CD4-positive, alpha-beta memory T cell (primary cell): ENCODE results near the gene KCNAB2. TPM values are rescaled to one million over a fixed set of nuclear protein-coding genes. Genes with fewer than 3 reads are reported as not detected.
"Not testable (repeated sequence)": the region's sequence is repeated elsewhere in the genome, so short reads cannot be mapped to it uniquely, and the experiment has no call there.

Experiments used
- CTCF ChIA-PET: fragments of 350-600 bp; sonication (Branson Sonifier 250); formaldehyde crosslinking; loops from one replicate; lab custom pipeline; 2021; ENCODE audit warnings: inconsistent platforms; ENCODE audit not compliant: partially characterized antibody; lab: Charles Lee
- POLR2A ChIA-PET: fragments of 350-600 bp; sonication (Branson Sonifier 250); formaldehyde crosslinking; loops from one replicate; lab custom pipeline; 2021; ENCODE audit not compliant: partially characterized antibody; lab: Charles Lee
- DNase-seq, 5 donors: peaks; one replicate each; pipeline versions ENCODE4 v3.0.0 to v3.0.0-alpha.2; 2020 to 2022; ENCODE audit warnings: mixed read lengths in 1 of 5
- H3K27ac ChIP-seq: one replicate; pipeline ENCODE4 v1.7.0; 2013; ENCODE audit warnings: low read depth, low read length
- H3K27me3 ChIP-seq: 2 replicates; pipeline ENCODE4 v1.7.0; 2013; ENCODE audit warnings: mild to moderate bottlenecking, low read length, moderate library complexity; ENCODE audit not compliant: insufficient read depth
- H3K36me3 ChIP-seq: 2 replicates; pipeline ENCODE4 v1.7.0; 2013; ENCODE audit warnings: mild to moderate bottlenecking, low read length, moderate library complexity; ENCODE audit not compliant: insufficient read depth
- H3K4me1 ChIP-seq: 2 replicates; pipeline ENCODE4 v1.7.0; 2013; ENCODE audit warnings: mild to moderate bottlenecking, low read length, moderate library complexity; ENCODE audit not compliant: insufficient read depth
- H3K4me3 ChIP-seq, 2 donors: one replicate each; pipeline ENCODE4 v1.7.0; 2013; ENCODE audit warnings: low read length in 2 of 2, mild to moderate bottlenecking in 1 of 2
- H3K9me3 ChIP-seq, 2 donors: one replicate each; pipeline ENCODE4 v1.7.0; 2013; ENCODE audit warnings: low read length in 2 of 2, control low read depth in 1 of 2; ENCODE audit not compliant: control insufficient read depth in 1 of 2
- H3K27ac Mint-ChIP-seq, 7 donors: one replicate each; pipeline ENCODE4 v1.8.0; 2020 to 2021; ENCODE audit warnings: mixed read lengths in 7 of 7, mild to moderate bottlenecking in 6 of 7, inconsistent platforms in 3 of 7, moderate library complexity in 3 of 7
- H3K27me3 Mint-ChIP-seq, 2 donors: one replicate each; pipeline ENCODE4 v1.8.0; 2020 to 2021; ENCODE audit warnings: mixed read lengths in 2 of 2
- H3K36me3 Mint-ChIP-seq, 2 donors: one replicate each; pipeline ENCODE4 v1.8.0; 2020 to 2021; ENCODE audit warnings: mixed read lengths in 2 of 2, inconsistent platforms in 1 of 2, mild to moderate bottlenecking in 1 of 2
- H3K4me1 Mint-ChIP-seq, 4 donors: one replicate each; pipeline ENCODE4 v1.8.0; 2020 to 2021; ENCODE audit warnings: mixed read lengths in 4 of 4, mild to moderate bottlenecking in 1 of 4
- H3K4me3 Mint-ChIP-seq, 8 donors: one replicate each; pipeline ENCODE4 v1.8.0; 2020 to 2021; ENCODE audit warnings: mixed read lengths in 8 of 8, mild to moderate bottlenecking in 7 of 8, moderate library complexity in 6 of 8, inconsistent platforms in 3 of 8
- H3K9me3 Mint-ChIP-seq, 8 donors: one replicate each; pipeline ENCODE4 v1.8.0; 2020 to 2021; ENCODE audit warnings: mixed read lengths in 8 of 8, mild to moderate bottlenecking in 5 of 8, inconsistent platforms in 3 of 8, moderate library complexity in 1 of 8
- intact Hi-C: fragments of 100-400 bp; cut with micrococcal nuclease; formaldehyde crosslinking; loops from one replicate; pipeline ENCODE4 v1.15.1; 2023
- polyA plus RNA-seq, 2 donors: library from polyadenylated mRNA; unstranded; fragments of 300-500 nt; fragmentation: Illumina TruSeq; gene quantifications; one replicate each; pipeline ENCODE4 v1.2.3, GENCODE V29; 2021
- total RNA-seq, 2 experiments: library from RNA; stranded (reverse); gene quantifications; one replicate each; pipeline ENCODE4 v1.2.3, GENCODE V29; 2021

Gene KCNAB2
- total and polyA plus RNA-seq, 4 experiments from 2014 or later = 20.9 to 197 (median 121) TPM

DNA sequence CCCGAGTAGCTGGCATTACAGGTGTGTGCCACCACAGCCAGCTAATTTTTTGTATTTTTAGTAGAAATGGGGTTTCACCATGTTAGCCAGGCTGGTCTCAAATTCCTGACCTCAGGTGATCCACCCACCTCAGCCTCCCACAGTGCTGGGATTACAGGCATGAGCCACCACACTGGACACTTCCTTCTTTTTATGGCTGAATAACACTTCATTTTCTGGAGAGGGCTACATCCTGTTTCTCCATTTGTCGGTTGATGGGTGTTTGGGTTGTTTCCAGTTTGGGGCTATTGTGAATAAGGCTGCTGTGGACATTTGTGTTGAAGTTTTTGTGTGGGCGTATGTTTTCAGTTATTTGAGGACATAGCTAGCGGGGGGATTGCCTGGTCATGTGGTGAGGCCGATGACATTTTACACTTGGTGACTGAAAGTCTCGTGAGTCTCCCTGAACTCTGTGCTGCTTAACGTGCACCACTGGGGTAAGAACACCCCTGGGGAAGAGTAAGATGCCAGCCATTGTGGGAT is 17.9 kb downstream of the KCNAB2 start:
- H3K27me3 Mint-ChIP-seq, H3K4me1 ChIP-seq, H3K27me3 ChIP-seq, intact Hi-C loops, H3K9me3 Mint-ChIP-seq, H3K4me3 Mint-ChIP-seq, H3K9me3 ChIP-seq, DNase-seq, CTCF ChIA-PET, POLR2A ChIA-PET, H3K27ac ChIP-seq, H3K4me3 ChIP-seq: not testable (repeated sequence)
- H3K36me3 Mint-ChIP-seq = peaks cover 12 to 30% of the 10 kb centered on the region in 2 donors
- H3K27ac Mint-ChIP-seq = peak overlapping the region in 2 of 7 donors; percentile 30 to 42
- peaks cover 33% of the 10 kb centered on the region for H3K36me3 ChIP-seq
- H3K4me1 Mint-ChIP-seq = peaks cover 0 to 19% (median 5%) of the 10 kb centered on the region in 4 donors

DNA sequence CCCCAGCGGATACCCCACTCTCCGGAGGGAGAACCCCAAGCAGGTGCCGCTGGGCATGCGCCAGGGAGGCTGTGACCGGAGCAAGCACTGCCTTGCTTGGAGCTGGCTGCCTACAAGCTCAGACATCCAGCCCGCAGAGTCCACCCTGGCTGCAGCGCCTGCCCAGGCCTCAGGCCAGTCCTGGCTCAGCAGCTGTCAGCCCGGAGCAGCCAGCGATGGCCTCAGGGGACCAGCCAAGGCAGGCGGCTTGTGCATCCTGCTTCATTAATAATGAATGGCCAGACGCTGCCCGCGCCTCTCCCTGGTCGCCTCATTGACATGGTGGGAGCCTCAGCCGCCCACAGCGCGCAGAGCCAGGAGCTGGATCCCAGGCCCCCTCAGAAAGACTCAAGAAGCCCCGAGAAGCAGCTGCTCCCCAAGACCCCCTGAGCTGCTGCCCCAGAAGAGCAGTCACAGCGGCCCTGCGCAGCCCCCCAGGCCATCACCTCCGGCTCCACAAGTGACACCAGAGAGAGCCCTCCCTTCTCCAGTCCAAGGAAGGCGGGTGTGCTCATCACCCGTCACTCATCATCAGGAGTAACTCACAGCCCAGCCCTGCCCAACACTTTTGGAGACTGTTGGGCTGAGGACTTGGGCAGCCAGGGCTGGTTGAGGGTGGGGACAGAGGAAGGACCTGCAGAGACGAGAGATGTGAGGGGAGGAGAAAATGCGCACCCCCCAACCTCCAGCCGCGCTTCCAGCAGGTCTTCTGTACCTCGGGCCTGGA is 19.6 kb downstream of the KCNAB2 start:
- Histone ChIP-seq H3K36me3 (peaks cover 24% of the 10 kb centered on the region), H3K27me3 (no peaks in the 10 kb centered on the region), H3K4me1 (no peaks in the 10 kb centered on the region), H3K9me3 (no peaks in the 10 kb centered on the region), H3K27ac (no peak overlapping the region), H3K4me3 (no peak overlapping the region)
- no peak for DNase-seq
- ChIA-PET POLR2A (no interaction called here), CTCF (no interaction called here)
- H3K4me1 Mint-ChIP-seq = peaks cover 1 to 15% (median 5%) of the 10 kb centered on the region in 4 donors
- no peaks in the 10 kb centered on the region for H3K27me3 Mint-ChIP-seq
- H3K9me3 Mint-ChIP-seq = no peaks in the 10 kb centered on the region
- H3K36me3 Mint-ChIP-seq = peaks cover 12 to 26% of the 10 kb centered on the region in 2 donors
- no peak overlapping the region for H3K4me3 Mint-ChIP-seq
- peak overlapping the region in 1 of 7 donors; percentile 13 for H3K27ac Mint-ChIP-seq
- intact Hi-C loops = no loop called here

DNA sequence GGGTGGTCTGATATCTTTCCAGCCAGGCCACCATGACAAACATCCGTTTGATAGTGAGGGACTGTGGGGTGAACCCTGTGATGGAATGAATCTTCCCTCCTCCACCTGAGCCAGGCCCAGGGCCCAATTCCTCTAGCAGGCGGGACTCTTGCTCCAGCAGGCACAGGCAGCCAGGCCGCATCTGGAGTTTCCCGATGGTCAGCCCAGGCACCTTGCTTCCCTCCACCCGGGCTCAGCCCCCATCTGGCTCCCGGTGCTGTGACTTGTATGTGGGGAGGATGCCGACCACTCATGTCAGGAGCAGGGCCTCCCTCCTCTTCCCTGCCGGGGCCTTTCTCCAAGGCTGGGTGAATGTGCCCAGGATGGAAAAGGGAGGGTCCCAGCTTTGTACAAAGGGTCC is 21.0 kb downstream of the KCNAB2 start:
- H3K4me1 ChIP-seq = no peaks in the 10 kb centered on the region
- no peak overlapping the region for H3K27ac ChIP-seq
- H3K4me3 ChIP-seq = no peak overlapping the region
- no peak for DNase-seq
- Mint-ChIP-seq H3K36me3 (peaks cover 12 to 28% of the 10 kb centered on the region in 2 donors), H3K27me3 (no peaks in the 10 kb centered on the region), H3K9me3 (no peaks in the 10 kb centered on the region), H3K4me3 (no peak overlapping the region), H3K4me1 (peaks cover 1 to 14% (median 5%) of the 10 kb centered on the region in 4 donors), H3K27ac (peak overlapping the region in 1 of 7 donors; percentile 21)
- H3K36me3 ChIP-seq = peaks cover 24% of the 10 kb centered on the region
- H3K9me3 ChIP-seq = no peaks in the 10 kb centered on the region
- no peaks in the 10 kb centered on the region for H3K27me3 ChIP-seq
- ChIA-PET CTCF (no interaction called here), POLR2A (no interaction called here)
- intact Hi-C loops = no loop called here

DNA sequence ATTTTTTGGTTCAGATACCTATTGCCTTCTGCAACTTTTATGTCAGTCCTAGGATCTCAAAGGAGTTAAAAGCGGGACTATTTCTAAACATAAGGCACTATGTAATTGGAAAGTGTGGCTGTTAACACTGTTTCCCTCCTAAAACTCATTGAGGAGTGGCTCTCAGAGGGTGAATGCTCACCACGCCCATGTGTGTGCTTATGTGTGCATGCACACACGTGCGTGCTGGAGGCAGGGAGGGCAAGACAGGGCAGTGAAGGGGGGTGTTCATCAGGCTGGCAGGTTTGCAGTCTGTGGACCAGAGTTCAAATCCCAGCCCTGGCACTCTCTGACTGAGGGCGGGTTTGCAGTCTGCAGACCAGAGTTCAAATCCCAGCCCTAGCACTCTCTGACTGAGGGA is 22.4 kb downstream of the KCNAB2 start:
- ChIA-PET CTCF (no interaction called here), POLR2A (interaction anchor here (0.7 kb wide), 1 partner anchor 466 kb away, joined by 3 read pairs; no protein-coding TSS in a partner anchor)
- no peaks in the 10 kb centered on the region for H3K9me3 Mint-ChIP-seq
- intact Hi-C loops = no loop called here
- peaks cover 0 to 14% (median 2%) of the 10 kb centered on the region in 4 donors for H3K4me1 Mint-ChIP-seq
- no peaks in the 10 kb centered on the region for H3K27me3 ChIP-seq
- peaks cover 37% of the 10 kb centered on the region for H3K36me3 ChIP-seq
- DNase-seq = no peak
- H3K27ac ChIP-seq = no peak overlapping the region
- H3K27me3 Mint-ChIP-seq = no peaks in the 10 kb centered on the region
- no peak overlapping the region for H3K4me3 Mint-ChIP-seq
- no peaks in the 10 kb centered on the region for H3K9me3 ChIP-seq
- H3K4me3 ChIP-seq = no peak overlapping the region
- H3K4me1 ChIP-seq = no peaks in the 10 kb centered on the region
- H3K36me3 Mint-ChIP-seq = peaks cover 8 to 27% of the 10 kb centered on the region in 2 donors
- no peak overlapping the region for H3K27ac Mint-ChIP-seq

DNA sequence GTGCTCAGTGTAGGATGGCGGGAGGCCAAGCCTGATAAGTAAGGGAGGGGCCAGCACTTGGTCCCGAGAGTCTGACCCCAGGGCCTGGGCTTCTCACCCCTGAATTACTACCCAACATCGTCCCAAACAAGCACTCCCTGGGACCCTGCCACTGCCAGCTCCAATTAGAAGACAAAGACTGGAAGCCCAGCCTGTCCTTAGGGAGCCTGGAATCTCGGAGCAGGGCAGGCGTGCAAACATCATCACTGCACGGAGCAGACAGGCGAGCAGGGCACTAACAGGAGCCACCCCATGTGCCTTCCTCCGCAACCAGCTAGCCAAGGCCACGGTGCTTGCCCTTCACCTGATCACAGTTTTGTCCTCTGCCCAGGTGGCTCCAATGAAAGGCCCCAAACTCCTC is 23.2 kb downstream of the KCNAB2 start:
- Histone ChIP-seq H3K4me3 (no peak overlapping the region), H3K9me3 (no peaks in the 10 kb centered on the region), H3K4me1 (no peaks in the 10 kb centered on the region), H3K27me3 (no peaks in the 10 kb centered on the region), H3K27ac (no peak overlapping the region), H3K36me3 (peaks cover 46% of the 10 kb centered on the region)
- POLR2A ChIA-PET = no interaction called here
- Mint-ChIP-seq H3K4me3 (no peak overlapping the region), H3K27me3 (no peaks in the 10 kb centered on the region), H3K27ac (peak overlapping the region in 1 of 7 donors; percentile 69), H3K9me3 (no peaks in the 10 kb centered on the region), H3K36me3 (peaks cover 4 to 29% of the 10 kb centered on the region in 2 donors), H3K4me1 (peaks cover 0 to 8% (median under 1%) of the 10 kb centered on the region in 4 donors)
- DNase-seq = no peak
- CTCF ChIA-PET = no interaction called here
- intact Hi-C loops = no loop called here

DNA sequence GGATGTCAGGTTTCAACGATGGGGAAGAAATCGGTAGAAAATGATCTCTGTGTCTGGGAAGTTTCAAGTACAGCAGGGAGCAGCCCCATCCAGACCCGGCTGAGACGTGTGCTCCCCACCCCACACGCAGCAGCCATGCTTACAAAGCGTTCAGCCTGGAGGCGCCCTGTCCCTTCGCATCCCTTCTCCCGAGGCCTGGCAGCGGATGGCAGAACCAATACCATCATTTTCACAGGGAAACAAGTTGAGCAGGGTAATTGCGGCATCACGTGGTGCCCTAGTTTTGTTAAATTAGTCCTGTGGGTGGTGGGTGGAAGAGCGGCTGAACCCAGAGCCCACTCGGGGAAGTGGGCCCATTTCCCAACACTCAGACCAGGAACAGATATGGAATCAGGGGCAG is 23.9 kb downstream of the KCNAB2 start:
- ChIA-PET CTCF (no interaction called here), POLR2A (no interaction called here)
- Mint-ChIP-seq H3K4me3 (no peak overlapping the region), H3K9me3 (no peaks in the 10 kb centered on the region), H3K27ac (no peak overlapping the region), H3K36me3 (peaks cover 4 to 31% of the 10 kb centered on the region in 2 donors), H3K27me3 (no peaks in the 10 kb centered on the region), H3K4me1 (peaks cover 0 to 8% (median under 1%) of the 10 kb centered on the region in 4 donors)
- no peaks in the 10 kb centered on the region for H3K4me1 ChIP-seq
- no peaks in the 10 kb centered on the region for H3K9me3 ChIP-seq
- intact Hi-C loops = no loop called here
- peaks cover 52% of the 10 kb centered on the region for H3K36me3 ChIP-seq
- no peak overlapping the region for H3K4me3 ChIP-seq
- no peak for DNase-seq
- no peaks in the 10 kb centered on the region for H3K27me3 ChIP-seq
- no peak overlapping the region for H3K27ac ChIP-seq

DNA sequence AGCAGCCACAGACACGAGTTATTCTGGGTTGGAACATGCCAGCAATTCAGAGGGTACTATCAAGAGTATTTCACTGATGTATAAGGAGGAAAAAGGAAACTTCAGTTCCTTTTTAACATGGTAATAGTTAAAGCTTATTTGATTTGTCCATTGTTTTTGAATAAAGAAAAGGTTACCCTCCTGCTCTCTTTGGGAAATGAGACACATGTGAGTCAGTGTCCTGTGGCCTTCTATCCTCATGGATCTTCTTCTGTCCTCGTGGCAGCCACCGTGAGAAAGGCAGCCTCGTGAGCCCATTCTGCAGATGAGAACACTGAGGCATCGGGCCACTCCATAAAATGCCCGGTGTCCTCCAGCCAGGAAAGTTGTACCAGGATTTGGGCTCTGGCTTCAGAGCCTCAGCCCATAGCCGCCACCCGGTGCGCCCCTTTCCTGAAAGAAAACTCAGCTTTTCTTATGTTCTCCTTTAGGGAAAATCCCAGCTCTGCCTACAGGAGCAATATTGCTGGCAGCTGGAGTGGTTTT is 24.8 kb downstream of the KCNAB2 start:
- Histone ChIP-seq H3K4me1 (no peaks in the 10 kb centered on the region), H3K27me3 (no peaks in the 10 kb centered on the region), H3K27ac (no peak overlapping the region), H3K4me3 (no peak overlapping the region), H3K9me3 (no peaks in the 10 kb centered on the region), H3K36me3 (peaks cover 53% of the 10 kb centered on the region)
- H3K4me1 Mint-ChIP-seq = peaks cover 0 to 5% (median 1%) of the 10 kb centered on the region in 4 donors
- H3K27me3 Mint-ChIP-seq = no peaks in the 10 kb centered on the region
- H3K27ac Mint-ChIP-seq = no peak overlapping the region
- CTCF ChIA-PET = no interaction called here
- POLR2A ChIA-PET = no interaction called here
- H3K9me3 Mint-ChIP-seq = no peaks in the 10 kb centered on the region
- DNase-seq = no peak
- no peak overlapping the region for H3K4me3 Mint-ChIP-seq
- peaks cover 11 to 36% of the 10 kb centered on the region in 2 donors for H3K36me3 Mint-ChIP-seq
- intact Hi-C loops = no loop called here
